MG63 (cell line): ENCODE results near the gene AZU1. TPM values are rescaled to one million over a fixed set of nuclear protein-coding genes. Genes with fewer than 3 reads are reported as not detected.
A peak's percentile ranks its signal among the peaks of the same experiment; 100 is the strongest.

ENCODE experiments used
- DNase-seq: peaks from one replicate; pipeline ENCODE4 v3.0.0-alpha.2; 2020
- H3K27me3 ChIP-seq: fragments of 250-450 bp; sonication (Bioruptor Pico); 2 replicates; pipeline ENCODE4 v1.5.1; 2020; ENCODE audit warnings: mild to moderate bottlenecking, moderate library complexity
- H3K36me3 ChIP-seq: fragments of 250-450 bp; sonication (Bioruptor Pico); 2 replicates; pipeline ENCODE4 v1.5.1; 2020; ENCODE audit warnings: mild to moderate bottlenecking, moderate library complexity
- H3K4me3 ChIP-seq: fragments of 250-450 bp; sonication (Bioruptor Pico); 2 replicates; pipeline ENCODE4 v1.5.1; 2020; ENCODE audit warnings: mild to moderate bottlenecking, moderate library complexity
- H3K9me3 ChIP-seq: fragments of 250-450 bp; sonication (Bioruptor Pico); 2 replicates; pipeline ENCODE4 v1.5.1; 2020; ENCODE audit warnings: mild to moderate bottlenecking, moderate library complexity
- total RNA-seq: library from RNA; depleted of rRNA; stranded (reverse); fragments of >200 nt; shearing (Covaris generic); gene quantifications from 2 replicates; pipeline ENCODE4 v1.2.3, GENCODE V29; 2014; ENCODE audit warnings: low replicate concordance

Gene AZU1
- total RNA-seq, 1 experiment from 2014 or later: not detected

DNA sequence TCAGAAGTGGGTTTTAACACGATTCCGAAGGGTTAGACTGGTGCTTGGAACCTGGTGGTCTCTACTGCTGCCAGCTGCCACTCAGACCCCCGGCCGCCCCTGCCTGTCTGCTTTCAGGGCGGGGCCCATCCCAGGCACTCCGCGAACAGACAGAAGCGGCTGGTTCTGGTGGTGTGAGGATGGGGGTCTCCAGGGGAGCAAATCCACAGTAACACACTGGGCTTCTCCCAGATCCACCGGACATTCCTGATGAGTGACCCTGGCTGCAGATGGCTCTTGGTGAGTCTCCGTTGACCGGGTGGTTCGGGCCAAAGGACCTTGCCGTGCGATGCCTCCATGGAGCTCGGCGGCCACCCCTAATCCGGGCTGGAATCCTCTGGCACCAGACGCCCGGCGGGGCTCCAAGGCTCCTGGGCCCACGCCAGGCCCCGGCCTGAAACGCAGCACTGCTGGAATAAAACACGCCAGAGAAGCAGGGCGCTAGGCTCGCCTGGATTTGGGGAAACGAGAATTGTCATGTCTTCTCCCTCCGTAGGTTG, 32.5 kb upstream of the AZU1 start:
- H3K36me3 ChIP-seq: peaks cover 22% of the 10 kb centered on the region
- no peak overlapping the region for H3K4me3 ChIP-seq
- no peaks in the 10 kb centered on the region for H3K27me3 ChIP-seq
- no peak for DNase-seq
- H3K9me3 ChIP-seq: no peaks in the 10 kb centered on the region

DNA sequence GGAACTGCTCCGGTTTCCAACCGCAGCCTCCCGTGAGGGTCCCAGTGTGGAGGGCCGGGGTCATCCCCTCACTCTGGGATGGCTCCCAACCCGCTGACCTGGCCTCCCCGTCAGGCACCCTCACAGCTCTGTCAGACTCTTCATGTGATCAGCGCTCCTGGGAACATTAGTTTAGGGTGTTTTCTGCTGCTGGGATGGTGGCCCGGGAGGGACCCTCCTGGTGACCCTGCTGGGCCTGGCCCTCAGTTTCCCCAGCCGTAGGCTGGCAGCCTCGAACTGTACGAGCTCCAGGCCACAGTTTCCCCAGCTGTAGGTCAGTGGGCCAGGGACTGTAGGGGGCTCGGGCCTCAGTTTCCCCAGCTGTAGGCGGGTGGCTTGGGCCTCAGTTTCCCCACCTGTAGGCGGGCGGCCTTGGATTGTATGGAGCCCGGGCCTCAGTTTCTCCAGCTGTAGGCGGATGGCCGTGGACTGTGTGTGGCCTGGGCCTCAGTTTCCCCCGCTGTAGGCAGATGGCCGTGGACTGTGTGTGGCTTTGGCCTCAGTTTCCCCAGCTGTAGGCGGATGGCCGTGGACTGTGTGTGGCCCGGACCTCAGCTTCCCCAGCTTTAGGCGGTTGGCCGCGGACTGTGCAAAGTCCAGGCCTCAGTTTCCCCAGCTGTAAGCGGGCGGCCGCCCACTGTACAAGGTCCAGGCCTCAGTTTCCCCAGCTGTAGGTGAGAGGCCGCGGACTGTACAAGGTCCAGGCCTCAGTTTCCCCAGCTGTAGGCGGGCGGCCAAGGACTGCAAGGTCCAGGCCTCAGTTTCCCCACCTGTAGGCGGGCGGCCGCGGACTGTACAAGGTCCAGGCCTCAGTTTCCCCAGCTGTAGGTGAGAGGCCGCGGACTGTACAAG, 31.7 kb upstream of the AZU1 start:
- Histone ChIP-seq H3K9me3 (no peaks in the 10 kb centered on the region), H3K36me3 (peaks cover 28% of the 10 kb centered on the region), H3K4me3 (peak overlapping the region; percentile 58), H3K27me3 (no peaks in the 10 kb centered on the region)
- DNase-seq: no peak

DNA sequence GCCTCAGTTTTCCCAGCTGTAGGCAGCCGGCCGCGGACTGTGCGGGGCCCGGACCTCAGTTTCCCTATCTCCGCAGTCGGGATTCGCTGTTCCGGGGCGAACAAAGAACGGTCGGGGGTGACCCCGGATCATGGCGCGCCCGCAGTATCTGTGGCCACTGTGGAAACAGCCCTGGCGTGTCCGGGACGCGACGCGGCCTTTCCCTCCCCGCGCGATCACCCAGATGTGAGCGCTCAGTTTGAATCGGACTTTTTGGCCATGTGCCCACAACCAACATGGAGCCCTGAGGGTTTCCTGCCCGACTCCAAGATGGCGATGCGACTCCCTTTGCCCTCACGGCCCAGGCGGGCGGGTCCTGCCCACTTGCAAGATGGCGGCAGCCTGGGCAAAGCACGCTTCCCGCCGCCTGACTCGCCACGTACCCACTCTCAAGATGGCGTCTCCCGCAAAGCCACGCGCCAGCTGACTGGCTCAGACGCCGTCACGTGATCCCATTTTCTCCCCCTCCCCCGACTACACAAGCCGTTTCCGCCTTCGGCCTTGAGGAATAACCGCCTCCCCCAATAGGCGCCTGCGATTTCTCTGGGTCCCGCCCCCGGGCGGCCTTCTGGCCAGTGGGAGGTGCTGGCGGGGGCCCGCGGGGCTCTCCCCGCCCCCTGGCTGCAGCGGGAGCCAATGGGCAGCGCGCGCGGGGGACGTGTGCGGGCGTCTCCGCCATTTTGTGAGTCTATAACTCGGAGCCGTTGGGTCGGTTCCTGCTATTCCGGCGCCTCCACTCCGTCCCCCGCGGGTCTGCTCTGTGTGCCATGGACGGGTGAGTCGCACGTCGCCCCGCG, 30.7 kb upstream of the AZU1 start, which contains the start of gene PTBP1:
Gene PTBP1, plus strand, starts transcription at position 761 of the 836 bp plus-strand sequence. Its CDS starts 46 bp downstream, at position 807.
- peak; percentile 98 for DNase-seq
- H3K36me3 ChIP-seq: peaks cover 37% of the 10 kb centered on the region
- no peaks in the 10 kb centered on the region for H3K27me3 ChIP-seq
- H3K4me3 ChIP-seq: peak within 1 kb of the TSS; percentile 80
- no peaks in the 10 kb centered on the region for H3K9me3 ChIP-seq

DNA sequence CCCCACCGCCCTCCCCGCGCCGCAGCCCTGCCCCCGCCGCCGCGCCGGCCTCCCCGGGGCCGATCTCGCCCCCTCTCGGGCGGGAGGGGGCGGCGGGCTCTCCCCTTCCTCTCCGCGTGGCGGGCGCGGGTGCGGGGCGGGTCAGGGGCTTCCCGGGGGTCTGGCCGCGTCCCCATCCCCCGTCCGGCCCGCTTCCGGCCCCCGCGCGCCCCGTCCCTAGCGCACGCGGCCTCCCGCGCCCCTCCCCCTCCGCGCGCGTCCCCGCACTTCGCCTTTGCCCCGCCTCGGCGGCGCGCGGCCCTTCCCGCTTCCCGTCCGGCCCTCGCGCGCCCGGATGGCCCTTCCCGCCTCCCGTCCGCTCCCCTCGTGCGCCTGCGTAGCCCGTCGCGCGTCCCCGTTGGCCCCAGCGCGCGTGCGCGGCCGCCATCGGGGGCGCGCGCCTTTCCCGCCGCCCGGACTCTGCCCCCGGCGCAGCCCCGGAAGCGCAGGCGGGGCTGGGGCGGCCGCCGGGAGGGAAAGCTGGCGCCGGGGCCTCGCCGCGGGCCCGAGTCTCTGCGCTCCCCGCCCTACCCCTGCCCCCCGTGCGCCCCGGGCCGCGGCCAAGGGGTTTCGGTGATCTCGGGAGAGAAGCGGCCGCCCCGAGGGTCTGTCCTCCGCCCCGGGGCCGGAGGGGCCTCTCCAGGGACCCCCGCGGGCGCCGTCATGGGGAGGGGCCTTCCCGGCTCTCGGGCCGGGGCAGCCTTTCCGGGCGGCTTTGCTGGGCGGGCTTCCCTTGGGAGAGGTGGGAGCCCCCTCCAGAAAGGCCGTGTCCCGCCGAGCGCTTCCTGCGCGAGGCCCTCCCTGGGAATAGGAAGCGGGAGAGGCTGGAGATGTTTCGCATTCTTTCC, 29.9 kb upstream of the AZU1 start:
- peaks cover 42% of the 10 kb centered on the region for H3K36me3 ChIP-seq
- H3K4me3 ChIP-seq: peak overlapping the region; percentile 80
- H3K9me3 ChIP-seq: no peaks in the 10 kb centered on the region
- H3K27me3 ChIP-seq: no peaks in the 10 kb centered on the region
- DNase-seq: peak; percentile 86

DNA sequence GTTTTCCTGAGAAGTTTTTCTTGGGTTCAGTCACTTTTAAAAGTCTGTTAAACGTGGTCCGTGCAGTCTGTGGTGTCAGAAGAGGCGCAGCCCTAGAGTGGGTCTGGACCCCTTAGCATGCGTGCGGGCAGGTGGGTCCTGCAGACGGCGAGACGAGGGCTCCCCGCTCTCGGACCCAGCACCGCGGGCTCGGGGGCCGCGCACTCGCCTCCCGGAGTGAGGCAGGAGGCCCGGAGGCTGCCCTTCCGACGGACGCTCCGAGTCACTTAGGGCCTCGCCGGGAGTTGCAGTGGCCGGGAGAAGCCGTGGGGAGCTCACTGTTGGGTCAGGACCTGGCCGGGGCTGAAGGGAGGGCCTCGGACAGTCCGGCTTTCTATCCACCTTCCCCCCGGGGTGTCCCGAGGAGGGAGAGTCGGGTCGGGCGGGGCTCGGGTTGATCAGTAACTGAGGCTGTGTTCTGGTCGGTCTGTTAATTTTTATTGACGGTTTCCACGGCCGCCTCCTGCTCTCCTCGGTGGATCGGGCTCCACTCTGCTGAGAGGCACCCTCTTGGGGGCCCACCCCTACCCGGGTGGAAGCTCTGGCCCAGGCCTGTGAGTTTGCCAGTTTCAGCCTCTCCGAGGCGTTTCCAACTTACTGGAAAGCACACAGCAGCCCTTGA, 29.1 kb upstream of the AZU1 start:
- peak overlapping the region; percentile 80 for H3K4me3 ChIP-seq
- H3K36me3 ChIP-seq: peaks cover 45% of the 10 kb centered on the region
- no peaks in the 10 kb centered on the region for H3K27me3 ChIP-seq
- no peak for DNase-seq
- H3K9me3 ChIP-seq: no peaks in the 10 kb centered on the region

DNA sequence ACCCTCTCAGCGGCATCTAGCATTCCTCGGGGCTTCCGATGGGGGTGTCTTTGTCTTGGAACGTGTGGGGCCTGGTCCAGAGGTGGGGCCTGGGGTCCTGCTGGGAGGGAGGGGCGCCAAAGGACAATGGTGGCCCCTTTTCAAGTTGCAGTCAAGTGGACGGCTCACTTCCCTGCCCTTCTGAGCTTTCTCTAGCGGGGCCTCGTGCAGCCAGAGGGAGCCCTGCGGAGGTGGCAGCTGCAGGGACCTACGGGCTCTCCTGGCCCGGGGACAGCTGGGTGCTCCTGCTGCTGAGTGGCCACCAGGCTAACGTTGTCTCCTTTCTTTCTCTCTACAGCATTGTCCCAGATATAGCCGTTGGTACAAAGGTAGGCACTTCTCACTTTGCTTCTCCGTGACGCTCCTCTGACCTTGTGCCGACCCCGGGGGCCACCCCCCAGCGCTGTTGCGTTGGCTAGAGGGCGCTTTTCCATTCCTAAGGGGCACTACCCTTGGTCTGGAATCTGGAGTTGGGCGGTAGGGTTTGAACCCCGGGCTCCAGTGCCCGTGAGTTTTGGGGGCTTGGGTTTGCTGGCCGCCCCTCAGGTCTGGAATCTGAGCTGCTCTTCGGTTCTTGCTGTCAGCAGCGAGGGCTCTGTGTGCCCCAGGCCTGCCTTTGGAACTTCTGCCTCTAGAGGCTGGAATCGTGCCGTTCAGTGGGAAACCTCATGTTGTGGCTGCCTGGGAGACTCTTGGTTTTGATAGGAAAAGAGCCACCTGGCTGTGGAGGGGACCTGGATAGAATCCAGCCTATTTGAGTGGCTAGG, 28.4 kb upstream of the AZU1 start:
- no peaks in the 10 kb centered on the region for H3K9me3 ChIP-seq
- H3K4me3 ChIP-seq: peak overlapping the region; percentile 80
- H3K27me3 ChIP-seq: no peaks in the 10 kb centered on the region
- peak; percentile 31 for DNase-seq
- peaks cover 51% of the 10 kb centered on the region for H3K36me3 ChIP-seq

DNA sequence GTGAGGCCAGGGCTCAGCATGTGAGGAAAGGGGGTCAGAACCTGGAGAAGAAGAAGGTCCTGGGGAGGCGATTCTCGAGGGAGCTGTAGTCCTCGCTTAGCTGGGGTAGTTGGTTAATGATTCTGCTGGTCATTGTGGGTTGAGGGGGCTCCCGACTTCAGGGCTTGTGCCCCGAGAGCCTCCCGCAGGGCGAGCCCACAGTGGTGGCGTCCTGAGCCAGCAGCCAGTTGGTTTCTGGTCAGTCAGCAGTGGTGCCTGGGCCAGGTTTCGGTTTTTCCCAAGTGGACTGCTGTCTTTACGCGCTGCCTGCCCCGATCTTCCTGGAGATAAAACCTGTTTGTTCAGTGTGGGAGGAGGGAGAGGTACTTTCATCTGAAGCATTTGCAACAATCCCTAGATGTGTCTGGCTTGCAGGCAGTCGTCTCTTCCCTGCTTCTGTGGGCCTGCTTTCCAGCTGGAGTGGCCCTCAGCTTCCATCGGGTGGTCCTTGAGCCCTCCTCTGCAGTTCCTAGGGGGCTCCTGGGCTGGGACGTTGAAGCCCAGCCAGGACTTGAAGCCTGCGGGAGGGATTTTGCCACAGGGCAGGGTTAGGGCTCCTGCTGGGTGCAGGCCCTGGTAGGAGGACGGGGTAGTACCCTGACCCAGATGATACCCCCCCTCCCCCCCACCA, 27.1 kb upstream of the AZU1 start:
- Histone ChIP-seq H3K4me3 (peak overlapping the region; percentile 80), H3K27me3 (no peaks in the 10 kb centered on the region), H3K9me3 (no peaks in the 10 kb centered on the region), H3K36me3 (peaks cover 60% of the 10 kb centered on the region)
- DNase-seq: no peak

DNA sequence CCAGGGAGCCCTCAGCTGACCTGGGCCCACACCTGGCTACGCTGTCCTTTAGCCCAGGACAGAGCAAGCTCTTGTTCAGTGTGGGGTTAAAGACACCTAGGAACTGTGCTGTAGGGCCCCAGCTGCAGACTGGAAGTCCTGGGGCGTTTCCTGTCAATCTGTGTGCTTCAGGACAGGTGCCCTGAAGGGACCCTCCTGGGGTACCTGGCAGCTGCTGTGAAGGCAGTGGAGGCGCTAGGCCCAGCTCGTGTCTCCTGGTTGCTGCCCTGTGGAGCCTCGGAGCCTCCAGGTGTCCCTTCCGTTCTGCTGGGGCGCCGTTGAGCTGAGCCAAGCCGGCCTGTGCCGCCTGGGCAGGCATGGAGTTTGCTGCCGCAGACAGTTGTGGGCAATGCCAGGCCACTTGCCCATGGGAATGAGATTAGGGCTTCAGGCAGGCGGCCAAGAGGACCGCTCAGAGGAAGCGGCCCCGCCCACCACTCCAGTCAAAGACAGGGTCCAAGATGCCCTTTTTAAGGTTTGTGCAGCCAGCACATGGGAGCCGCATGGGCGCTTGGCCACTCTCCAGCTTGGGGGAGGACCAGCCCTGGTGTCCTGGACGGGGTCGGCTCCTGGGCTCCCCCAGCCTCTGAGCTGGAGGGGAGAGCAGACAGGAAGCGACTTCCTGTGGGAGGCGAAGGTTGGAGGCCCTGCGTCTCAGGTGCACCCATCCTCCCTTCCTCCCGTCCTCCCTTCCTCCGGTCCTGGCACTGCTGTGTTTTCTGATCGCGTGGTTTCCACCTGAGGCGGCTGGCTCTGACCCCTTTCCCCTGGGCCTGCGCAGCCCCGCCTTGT, 26.4 kb upstream of the AZU1 start:
- Histone ChIP-seq H3K36me3 (peaks cover 62% of the 10 kb centered on the region), H3K4me3 (no peak overlapping the region), H3K27me3 (no peaks in the 10 kb centered on the region), H3K9me3 (no peaks in the 10 kb centered on the region)
- DNase-seq: peak; percentile 68

DNA sequence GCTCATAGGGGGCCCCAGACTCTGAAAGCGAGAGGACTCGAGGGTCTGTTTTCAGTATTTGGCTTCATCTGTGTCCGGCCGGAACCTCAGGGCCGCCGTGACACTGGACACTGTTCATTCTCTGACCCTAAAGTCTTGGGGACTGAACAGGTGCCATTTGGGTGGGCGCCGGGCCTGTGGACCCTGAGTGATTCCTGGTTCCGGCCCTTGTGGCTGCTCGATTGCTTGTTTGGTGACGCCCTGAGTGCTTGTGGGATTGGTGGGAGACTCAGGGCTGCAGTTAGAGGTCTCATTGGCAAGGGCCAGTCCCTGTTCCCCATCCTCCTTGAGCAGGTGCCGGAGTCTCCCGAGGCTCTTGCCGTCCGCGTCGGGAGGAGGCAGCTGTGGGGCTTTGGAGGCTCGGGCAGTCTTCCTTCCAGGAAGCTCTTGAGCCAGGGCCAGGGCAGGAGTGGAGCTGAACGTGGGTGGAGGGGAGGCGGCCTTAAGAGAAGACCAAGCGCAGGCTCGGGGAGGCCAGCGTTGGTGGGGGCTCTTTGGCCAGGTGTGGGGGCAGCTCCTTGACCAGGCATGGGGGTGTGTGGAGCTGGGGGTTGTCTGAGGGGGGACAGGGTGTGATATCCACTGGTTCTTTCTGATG, 25.7 kb upstream of the AZU1 start:
- H3K4me3 ChIP-seq: no peak overlapping the region
- peaks cover 67% of the 10 kb centered on the region for H3K36me3 ChIP-seq
- no peaks in the 10 kb centered on the region for H3K9me3 ChIP-seq
- no peaks in the 10 kb centered on the region for H3K27me3 ChIP-seq
- no peak for DNase-seq

DNA sequence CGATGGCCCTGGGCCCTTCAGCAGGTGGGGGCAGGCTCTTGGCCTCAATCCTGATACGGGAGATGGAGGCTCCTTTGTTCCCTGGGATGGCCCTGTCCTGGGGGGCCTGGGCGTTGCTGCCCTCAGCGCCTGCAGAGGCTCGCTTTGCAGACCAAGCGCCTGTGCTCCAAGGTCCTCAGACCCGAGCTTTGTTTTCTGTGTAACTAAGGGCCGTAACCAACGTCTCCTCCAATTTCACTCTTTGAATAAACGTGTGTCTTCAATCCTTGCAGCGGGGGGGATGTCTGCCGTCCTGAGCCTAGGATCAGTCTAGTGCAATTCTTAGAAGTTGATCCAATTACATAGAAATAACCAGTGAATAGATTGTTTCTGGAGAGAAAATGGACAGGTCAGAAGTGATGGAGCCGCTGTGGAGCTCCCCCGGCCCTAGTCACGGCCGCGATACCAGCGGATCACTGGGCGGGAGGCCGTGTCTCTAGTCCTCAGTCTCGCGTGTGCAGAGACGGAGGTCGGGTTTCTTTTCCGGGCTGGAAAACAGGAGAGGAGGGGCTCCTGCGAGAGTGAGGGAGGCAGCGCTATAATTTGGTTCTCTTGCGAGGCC, 25.0 kb upstream of the AZU1 start:
- H3K36me3 ChIP-seq: peaks cover 74% of the 10 kb centered on the region
- H3K9me3 ChIP-seq: no peaks in the 10 kb centered on the region
- DNase-seq: no peak
- H3K4me3 ChIP-seq: no peak overlapping the region
- H3K27me3 ChIP-seq: no peaks in the 10 kb centered on the region

DNA sequence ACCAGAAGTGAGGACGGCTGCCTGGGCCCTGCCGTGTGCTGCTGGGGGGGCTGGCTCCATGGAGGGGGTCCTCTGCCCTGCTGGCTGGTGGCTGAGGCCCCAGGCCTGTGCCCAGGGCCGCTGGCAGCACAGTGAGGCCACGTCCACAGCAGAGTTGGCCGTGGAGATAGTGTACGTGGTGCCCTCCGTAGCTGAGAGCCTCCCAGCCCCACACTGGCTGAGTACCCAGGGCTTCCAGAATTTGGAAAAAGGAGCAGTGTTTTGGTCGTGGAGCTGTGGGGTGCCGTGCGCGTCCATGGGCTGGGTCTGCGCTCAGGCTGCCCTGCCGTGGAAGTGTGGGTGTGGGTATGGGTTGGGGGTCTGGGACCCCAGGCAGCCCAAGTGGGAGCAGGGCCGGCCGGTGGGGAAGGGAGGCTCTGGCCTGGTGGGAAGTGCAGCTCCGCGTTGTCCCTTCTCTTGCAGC, 24.5 kb upstream of the AZU1 start:
- H3K9me3 ChIP-seq: no peaks in the 10 kb centered on the region
- H3K4me3 ChIP-seq: no peak overlapping the region
- no peaks in the 10 kb centered on the region for H3K27me3 ChIP-seq
- DNase-seq: no peak
- H3K36me3 ChIP-seq: peaks cover 77% of the 10 kb centered on the region

DNA sequence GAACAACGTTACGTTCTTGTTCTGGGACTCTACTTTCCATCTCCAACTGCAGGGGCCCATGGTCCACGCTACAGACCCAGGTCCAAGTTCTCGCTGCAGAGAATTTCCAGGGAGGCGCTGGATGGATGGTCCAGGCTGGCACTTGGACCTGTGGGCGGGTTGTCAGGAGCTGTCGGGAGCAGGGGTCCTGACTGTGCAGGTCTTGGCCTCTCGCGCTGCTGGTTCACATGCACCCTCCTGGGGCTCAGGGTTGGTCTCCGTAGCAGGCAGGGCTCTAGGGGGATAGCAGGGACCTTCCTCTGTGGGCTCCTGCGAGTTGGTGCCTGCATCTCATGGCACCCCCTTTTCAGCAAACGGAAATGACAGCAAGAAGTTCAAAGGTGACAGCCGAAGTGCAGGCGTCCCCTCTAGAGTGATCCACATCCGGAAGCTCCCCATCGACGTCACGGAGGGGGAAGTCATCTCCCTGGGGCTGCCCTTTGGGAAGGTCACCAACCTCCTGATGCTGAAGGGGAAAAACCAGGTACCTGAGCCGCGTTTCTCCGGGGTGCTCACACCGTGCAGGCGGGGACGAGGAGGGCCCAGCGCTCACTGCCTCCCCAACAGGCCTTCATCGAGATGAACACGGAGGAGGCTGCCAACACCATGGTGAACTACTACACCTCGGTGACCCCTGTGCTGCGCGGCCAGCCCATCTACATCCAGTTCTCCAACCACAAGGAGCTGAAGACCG, 23.8 kb upstream of the AZU1 start:
- Histone ChIP-seq H3K4me3 (no peak overlapping the region), H3K36me3 (peaks cover 70% of the 10 kb centered on the region), H3K9me3 (no peaks in the 10 kb centered on the region), H3K27me3 (no peaks in the 10 kb centered on the region)
- no peak for DNase-seq
